Hematopoietic multipotent progenitor cell treated with erythropoietin and hydrocortisone succinate and interleukin-3 and kit ligand, for 17 days (in vitro differentiated cells): ENCODE data around the gene RAD51B.

Source experiments
- DNase-seq: peaks from one replicate; pipeline ENCODE4 v3.0.0-alpha.2; 2015; ENCODE audit warnings: low spot score

Gene RAD51B

DNA sequence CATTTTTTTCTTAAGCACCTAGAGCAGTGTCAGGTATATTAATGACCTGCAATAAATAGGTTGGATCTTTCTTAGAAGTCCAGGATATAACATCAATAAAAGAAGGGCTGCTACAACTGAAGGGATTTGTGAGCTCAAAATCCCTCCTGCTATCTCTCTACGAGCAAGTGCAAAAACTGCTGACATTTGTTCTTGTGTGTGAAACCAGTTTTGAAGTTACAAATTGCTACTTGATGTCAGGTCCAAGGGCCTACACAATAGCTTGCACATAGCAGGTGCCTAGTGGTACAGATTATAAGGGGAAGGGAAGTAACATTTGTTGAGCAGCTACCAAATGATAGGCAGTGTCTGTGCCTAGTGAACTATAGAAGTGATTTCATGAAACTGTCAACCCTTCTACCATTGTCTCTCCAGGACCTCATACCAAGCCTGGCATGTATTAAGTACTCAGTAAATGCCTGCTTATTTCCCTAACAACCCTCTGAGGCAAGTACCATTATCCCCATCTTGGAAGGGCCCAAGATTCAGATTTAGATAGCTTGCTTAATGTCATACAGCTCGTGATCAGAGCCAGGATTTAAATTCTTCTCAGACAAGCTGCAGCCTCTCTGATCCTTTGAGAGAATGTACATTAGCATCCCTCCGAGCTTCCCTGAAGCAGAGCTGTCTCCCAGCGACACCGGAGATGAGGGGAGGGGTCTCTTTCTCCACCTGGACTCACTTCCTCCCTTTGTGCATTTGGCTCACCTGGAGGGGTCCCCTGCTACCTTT is 673.0 kb downstream of the RAD51B start:
- no peak for DNase-seq

DNA sequence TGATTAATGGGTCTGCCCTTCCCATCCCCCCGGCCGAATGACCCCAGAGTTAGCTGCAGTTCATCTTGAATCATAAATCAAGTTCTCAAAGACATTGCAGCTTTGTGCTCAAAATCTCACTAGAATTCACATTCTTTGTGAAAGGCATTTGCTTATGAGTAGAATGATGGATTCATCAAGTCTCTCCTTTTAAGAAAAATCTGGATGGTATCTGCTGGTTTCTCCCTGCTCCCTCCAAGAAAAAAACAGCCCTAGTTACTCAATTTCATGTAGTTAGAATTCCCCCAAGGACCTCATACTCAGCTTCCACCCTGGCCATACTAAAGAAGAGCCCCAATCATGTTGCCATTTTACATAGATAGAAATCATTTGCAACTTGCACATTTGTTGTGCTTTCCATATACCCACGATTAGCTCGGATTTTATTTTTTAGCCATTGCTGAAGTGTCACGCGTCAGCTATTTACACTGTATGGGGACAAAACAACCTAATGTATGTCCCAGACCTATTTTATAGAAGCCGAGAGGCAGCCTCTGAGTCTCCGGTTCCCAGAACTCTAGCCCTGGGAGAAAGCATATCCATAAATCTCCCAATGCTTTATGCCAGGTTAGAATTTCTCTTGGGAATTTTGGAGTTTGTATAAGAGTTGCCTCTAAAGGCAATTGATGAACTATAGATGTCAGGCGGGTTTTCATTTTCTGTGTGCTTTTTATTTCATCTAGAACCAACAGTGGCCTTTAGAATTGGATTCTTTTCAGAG is 673.8 kb downstream of the RAD51B start:
- no peak for DNase-seq

DNA sequence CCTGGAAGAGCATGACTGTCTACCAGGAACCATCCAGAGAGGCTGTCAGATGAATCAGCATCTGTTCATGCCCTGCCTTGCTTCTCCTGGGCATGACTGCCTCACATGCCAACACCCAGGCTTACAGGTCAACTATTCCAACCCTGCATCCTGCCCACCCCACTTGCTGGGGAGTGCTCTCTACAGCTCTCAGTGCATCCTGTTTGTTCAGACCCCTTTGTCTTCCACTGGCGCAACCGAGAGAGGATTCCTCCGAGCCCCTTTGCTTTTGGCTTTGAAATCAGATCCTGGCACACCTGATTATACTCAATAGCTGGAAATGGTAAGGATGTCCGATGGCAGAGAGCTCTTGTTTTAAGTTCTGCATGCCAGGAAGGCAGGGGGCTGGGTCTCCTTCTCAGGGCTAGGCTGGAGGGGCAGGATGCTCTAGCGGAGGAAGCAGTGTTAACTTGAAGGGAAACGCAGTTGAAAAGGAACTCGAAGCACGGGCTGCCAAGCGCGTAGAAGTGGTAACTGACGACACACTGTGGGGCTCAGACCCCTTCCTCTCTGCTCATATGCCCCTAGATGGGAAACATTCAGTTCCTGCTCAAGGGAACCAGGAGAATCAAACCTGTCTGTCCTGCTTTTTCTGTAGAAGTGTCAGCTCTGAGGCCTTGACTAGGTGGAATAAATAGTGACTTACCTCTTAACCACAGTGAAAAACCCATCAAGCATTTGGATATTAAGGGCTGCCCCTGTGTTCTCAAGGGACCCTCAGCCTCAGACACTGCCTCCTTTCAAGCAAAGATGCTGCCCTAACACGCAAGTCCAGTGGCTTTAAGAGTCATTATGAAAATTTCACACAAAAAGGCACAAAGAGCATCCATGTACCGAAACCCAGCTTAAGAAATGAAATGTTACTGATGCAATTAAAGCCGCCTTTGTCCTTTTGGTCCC is 675.8 kb downstream of the RAD51B start:
- no peak for DNase-seq

DNA sequence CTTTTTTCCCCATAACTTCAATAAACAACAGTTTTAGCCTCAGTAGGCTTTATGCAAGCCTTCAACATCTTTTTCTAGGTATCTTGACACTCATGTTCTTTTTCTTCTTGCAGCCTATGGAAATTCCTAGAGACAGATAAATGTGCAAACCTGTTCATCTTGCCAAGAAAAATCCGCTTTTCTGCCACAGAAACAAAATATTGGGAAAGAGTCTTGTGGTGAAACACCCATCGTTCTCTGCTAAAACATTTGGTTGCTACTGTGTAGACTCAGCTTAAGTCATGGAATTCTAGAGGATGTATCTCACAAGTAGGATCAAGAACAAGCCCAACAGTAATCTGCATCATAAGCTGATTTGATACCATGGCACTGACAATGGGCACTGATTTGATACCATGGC is 677.4 kb downstream of the RAD51B start:
- DNase-seq, result no peak

DNA sequence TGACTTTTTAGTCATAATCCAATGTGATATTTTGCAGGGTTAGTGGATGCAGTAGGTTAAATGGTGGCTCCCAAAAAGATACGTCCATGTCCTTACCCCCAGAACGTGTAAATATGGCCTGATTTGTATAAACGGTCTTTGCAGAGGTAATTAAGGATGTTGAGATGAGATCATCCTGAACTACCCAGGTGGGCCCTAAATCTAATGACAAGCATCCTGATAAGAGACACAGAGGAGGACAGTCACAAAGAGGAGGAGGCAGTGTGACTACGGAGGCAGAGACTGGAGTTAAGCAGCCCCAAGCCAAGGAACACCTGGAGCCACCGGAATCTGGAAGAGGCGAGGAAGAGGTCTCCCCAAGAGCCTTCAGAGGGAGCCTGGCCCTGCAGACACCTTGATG is 679.9 kb downstream of the RAD51B start:
- no peak for DNase-seq

DNA sequence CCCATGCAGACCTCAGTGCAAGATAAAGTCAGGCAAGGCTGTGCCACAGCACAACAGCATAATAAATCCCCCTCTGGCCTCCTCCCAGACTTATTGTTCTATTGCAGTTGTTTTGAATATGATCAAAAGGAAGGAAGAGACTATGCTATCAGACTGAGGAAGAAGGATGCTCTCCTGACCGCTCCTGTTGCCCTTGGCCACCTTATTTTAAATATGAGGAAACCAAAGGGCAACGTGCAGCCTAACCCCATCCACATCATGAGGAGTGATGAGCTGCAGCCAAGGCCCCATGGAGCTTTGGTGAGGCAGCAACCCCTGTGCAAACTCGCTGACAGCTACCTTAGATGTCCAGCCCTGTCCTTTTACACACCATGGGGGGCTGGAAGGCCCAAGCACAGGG is 681.6 kb downstream of the RAD51B start:
- no peak for DNase-seq

DNA sequence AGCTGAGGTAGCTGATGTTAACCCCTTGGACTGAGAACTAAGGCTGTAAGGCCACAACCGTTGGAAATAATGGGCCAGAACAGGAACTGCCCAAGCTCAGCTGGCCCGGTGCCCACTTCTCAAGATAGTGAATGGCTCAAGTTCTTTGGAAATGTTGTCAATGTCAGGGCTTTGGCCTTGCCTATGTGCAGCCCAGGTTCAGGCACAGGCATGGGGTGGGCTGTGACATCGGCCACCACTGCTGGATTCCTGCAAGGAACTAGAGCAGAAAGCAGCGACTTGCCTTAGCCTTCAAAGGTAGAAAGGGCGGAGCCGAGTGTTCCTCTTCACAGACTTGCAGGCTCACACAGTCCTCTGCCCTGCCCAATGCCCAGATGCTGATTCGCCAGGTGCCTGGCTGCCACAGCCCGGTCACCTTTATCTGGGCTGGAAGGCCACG is 682.1 kb downstream of the RAD51B start:
- no peak for DNase-seq

DNA sequence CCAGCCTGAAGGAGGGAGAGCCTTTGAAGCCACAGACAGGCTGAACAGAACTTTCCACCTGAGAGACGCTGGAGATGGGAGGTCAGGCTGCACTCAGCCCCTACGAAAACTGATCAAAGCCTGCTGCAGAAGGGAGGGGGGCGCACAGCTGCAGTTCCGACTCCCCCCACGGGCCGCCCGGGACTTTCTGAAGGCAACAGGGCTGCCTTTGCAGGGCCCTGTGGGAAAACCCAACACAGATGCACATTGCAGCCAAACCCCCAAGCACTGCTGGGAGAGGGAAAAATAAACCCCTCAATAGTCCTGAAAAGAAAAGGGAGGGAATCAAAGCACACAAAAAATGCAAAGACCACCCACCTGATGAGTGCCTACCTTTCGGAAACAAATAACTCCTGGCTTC is 682.7 kb downstream of the RAD51B start:
- DNase-seq, result no peak

DNA sequence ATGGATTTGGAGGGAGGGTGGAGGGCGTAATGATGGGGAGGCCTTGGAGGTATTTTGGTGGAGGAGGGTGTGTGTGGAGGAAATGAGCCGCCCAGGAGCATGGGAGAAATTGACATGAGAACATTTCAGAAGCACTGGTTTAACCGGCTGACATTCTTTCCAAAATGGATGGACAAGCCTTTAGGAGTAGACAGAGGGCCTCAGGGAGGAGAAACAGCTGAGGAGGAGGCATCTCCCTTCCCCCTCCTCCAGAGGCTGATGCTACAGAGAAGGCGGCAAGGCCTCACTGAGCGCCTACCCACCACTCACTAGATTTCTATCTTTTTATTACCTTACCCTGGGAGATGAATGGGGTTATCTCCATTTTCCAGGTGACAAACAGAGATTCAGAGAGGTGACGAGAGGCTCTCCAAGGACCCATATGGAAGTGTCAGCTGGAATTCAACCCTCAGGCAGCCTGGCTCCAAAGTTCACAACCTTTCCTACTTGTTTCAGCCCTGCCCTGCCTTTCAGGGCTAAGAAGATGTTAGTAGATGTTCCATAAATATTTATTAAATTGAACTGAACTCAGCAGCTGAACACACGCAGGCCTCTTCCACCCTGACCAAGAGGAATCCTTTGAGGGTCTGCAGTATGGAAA is 683.7 kb downstream of the RAD51B start:
- no peak for DNase-seq

DNA sequence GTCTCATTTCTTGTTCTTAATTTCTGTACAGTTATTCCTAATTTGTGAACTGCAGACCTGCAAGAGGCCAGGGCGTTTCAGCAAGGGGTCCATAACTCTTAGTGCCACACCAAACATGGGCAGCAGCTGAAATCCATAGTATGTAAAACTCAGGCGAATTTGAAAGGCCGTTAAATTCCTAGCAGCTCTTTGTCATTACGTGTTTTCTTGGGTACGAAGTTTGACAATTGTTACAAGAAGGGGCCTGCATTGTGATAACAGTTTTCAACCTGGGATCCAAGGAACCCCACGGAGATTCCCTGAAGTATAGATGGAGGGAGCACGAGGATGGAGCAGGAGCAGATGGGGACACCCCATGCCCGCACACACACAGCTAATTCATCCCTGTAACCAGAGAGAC is 685.3 kb downstream of the RAD51B start:
- DNase-seq, result no peak

DNA sequence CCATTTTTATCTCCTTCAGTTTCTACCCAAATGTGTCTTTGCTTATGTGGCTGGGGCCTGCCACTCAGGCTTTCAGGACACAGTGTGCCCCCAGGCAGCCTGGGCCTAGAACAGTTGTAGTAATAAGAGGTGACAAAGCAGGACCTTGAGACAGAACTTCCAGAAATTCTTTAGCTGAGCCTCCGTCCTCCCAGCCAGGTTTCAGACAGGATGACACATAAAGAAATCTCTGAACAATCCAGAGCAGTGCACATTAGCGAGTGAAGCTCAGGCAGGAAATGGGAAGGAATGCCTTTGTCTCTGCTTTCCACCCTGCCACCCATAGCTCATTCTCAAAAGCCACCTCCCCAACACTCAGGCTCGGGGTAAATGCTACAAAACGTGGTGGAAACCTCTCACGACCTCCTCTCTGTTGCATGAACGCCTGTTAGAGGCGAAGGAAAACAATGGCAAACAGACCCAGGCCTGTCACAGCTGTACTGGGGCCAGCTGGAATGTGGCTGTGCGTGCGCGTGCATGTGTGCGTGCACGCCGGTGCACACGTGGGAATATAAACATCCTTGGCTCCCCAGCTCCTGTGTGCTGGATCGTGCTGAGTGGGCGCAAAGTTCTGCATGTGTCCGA is 686.6 kb downstream of the RAD51B start:
- DNase-seq, result no peak

DNA sequence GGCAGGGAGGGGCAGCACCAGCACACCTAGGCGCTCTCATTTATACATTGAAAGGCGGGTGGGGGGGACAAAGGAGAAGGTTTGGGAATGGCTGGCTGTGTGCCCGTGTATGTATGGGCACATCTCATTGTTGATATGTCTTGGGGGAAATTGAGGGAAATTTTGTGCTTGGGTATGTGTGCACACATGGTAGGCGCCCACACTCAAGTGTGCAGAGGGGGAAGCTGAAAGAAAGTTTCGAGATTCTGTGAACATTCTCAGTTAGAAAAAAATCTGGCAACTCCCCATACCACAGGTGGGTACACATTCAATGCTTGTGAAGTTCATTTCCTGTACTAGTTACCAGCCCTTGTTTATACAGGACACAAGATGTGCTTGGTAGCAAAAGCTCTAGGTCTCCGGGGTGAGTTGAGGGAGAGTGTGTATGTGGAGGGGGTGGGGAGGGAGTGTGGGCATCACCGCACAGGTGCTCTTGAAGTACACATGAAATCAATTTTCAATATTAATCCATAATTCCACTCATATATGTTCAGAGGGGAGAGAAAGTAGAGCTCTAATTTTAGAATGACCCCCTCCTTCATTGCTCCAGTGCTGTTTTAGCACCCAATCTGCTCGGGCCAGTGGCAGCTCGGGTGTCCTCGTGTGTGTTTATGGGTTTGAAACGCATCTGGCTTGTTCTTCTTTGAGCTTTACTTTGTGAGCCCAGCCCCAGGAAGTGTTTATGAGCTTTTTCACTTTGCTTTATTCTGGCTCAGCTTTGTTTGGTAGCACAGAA is 687.3 kb downstream of the RAD51B start:
- no peak for DNase-seq

DNA sequence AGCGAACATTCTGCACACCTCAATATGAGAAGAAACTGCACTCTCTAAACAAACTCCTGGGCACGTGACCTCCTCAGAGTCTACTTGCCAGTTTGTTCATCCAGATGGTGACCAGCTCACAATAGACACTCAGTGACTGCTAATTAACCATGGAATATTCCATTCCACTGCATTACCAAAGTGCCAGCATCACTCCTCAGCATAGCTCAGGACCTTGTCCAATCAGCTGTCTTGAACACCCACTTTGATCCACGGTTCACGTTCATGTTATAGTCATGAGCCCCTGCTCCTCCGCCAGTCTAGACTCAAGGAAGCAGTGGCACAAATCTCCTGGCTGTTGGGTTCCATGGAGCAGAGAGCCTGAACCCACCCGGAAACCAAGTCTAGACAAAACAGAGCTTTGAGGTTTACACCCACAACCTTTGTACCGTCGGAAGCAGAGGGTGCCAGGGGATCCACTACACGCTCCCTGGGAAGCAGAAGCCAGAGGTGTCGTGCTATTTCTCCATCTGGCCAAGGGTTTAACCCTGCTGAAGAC is 688.0 kb downstream of the RAD51B start:
- no peak for DNase-seq

DNA sequence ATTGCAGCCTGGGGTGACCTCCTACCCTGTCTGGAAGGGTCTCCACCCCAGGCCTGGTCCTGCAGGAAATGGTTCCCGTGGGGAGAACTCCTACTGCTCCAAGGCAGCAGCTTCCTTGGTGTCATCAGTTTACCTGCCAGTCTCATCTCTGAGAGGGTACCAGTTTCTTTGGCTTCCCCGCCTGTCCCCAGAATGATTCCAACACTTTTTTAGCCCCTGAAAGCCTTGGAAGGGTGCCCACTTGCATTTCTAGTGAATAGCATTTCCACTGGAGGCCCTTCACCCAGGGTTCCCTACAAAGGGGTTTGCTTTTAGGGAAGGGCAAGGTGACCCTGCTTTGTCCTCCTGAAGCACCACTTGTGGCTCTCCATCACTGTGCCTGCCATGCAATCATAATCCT is 689.0 kb downstream of the RAD51B start:
- no peak for DNase-seq

DNA sequence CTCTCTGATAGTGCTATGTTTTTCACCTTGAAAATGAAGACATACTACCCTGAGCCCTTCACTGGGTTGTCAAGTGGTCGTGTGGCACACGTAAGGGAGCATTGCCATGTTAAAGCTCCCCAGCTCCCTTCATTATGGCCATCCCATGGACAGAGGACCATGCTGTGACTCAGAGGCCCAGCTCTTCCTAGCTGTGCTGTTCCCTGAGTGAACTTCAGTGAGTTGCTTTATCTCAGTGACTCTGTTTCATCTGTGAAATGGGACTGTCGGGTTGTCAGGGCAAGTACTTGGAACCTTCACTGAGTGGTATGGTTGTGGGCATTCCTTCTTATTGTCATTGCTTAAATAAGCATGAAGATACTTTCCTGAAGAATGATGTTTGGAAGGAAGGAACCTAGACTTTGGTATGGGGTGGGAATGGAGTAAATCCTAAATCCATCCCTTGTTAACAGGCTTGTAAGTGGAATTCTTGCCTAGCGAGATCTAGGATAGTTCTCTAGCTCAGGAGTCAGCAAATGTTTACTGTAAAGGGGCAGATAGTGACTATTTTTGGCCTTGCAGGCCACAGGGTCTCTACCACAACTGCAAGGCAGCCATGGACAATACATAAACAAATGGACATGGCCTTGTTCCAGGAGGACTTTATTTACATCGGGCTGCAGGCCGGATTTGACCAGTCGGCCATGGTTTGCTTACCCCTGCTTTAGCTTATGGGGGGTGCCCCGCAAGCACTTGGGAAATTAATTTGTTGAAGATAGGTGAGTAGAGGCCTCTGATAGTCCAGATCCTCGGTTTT is 689.8 kb downstream of the RAD51B start:
- no peak for DNase-seq

DNA sequence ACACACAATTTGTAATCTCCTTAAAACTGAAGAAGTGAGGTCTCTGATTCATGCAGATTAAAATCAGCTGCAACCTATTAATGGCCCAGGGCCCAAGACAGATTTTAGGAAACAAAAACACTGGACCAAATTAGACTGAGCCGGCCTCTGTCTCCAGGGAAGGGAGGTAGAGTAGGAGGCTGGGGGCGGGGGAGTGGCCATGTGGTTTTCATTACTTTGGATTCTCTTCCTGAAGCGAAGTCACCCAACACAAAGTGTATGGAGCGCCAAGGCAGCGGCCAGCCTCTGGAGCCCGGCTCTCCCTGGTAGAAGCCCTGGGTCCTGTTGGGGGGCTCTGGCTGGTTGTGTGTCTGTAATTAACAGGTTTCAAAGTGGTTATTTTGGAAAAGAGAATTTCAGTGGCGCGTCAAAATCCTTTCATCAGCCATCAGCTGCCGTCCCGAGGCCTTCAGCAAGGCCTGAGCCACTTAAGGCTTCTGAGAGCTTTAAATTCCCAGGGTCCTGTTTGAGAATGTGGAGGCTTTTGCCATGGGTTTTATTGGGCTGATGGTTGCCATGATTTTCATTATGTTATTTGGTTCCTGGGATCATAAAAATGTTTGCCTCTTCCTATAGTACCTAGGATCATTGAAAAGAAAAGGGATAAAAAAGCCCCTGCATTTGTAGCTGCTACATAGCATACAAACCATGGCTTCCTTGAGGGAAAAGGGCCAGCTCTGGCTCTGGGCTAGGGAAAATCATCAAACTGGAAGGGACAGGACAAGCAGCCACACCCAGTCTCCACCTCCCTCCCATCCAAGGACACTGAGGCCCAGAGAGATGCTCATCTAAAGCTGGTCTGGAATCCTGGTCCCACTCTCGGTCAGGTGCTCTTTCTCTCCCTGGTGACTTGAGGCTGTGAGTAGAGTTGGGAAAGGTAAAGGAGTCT is 690.9 kb downstream of the RAD51B start:
- no peak for DNase-seq

DNA sequence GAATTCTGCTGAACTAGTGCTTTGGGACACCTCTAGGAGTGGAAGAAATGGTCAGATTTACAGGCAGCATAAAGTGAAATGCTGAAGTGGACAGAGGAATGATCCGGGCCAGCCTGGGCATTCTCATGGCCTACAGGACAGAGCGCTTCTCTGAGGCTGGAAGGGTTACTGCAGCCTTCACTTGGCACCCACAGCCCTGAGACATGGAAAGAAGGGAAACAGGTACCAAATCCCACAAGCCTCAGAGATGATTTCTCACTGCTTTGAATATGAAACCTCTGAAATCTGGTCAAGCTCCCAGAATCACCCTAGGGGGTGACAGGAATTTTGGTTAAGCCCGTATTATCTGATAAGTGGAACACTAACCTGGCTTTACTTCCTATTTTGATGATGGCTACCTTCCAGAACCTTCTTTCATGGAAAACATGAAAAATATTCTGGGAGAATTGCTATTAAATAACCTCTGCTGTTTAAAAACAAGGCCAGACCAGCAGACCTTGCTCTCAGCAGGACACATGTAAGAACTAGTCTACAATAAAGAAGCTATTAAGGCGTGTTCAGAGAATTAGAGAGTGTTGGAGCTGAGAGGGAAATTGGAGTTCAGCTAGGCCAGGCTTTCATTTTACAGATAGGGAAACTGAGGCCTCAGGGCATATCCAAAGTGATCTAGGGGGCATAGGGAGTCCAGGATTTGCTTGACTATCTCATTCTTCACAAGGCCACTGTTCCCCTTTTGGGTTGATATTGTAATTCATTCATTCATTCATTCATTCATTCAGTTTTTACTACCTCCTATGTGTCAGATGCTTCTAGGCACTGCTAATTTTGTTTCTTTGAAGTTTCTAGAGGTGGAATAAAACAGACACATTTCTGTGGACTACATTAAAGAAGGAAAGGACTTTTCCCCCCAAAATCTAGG is 691.8 kb downstream of the RAD51B start:
- DNase-seq, result no peak
